ENCODE measurements around the gene PGF.

- TF ChIP-seq, protein P1, sequence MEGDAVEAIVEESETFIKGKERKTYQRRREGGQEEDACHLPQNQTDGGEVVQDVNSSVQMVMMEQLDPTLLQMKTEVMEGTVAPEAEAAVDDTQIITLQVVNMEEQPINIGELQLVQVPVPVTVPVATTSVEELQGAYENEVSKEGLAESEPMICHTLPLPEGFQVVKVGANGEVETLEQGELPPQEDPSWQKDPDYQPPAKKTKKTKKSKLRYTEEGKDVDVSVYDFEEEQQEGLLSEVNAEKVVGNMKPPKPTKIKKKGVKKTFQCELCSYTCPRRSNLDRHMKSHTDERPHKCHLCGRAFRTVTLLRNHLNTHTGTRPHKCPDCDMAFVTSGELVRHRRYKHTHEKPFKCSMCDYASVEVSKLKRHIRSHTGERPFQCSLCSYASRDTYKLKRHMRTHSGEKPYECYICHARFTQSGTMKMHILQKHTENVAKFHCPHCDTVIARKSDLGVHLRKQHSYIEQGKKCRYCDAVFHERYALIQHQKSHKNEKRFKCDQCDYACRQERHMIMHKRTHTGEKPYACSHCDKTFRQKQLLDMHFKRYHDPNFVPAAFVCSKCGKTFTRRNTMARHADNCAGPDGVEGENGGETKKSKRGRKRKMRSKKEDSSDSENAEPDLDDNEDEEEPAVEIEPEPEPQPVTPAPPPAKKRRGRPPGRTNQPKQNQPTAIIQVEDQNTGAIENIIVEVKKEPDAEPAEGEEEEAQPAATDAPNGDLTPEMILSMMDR (optimal IDR thresholded peaks at IDR 0.05 in 1 of 3, IDR thresholded peaks at IDR 0.05 in 1 of 3, conservative IDR thresholded peaks at IDR 0.05 in 1 of 3; ENCODE audit: extremely low read depth in 1 of 3, insufficient read depth in 2 of 3, low read length in 3 of 3): no peak
- no peak for TF ChIP-seq EZH2 (IDR thresholded peaks at IDR 0.05; ENCODE audit: low read length)
Measured at GRCh38 chr14:74974364-74975058, 19.1 kb upstream of the PGF start.

Data from keratinocyte (primary cell).